Hepatic stellate cell (primary cell): ENCODE data around the gene AUTS2.

Source experiments
- DNase-seq: peaks from one replicate; pipeline ENCODE4 v3.0.0; 2011; ENCODE audit warnings: low spot score

AUTS2 gene

DNA sequence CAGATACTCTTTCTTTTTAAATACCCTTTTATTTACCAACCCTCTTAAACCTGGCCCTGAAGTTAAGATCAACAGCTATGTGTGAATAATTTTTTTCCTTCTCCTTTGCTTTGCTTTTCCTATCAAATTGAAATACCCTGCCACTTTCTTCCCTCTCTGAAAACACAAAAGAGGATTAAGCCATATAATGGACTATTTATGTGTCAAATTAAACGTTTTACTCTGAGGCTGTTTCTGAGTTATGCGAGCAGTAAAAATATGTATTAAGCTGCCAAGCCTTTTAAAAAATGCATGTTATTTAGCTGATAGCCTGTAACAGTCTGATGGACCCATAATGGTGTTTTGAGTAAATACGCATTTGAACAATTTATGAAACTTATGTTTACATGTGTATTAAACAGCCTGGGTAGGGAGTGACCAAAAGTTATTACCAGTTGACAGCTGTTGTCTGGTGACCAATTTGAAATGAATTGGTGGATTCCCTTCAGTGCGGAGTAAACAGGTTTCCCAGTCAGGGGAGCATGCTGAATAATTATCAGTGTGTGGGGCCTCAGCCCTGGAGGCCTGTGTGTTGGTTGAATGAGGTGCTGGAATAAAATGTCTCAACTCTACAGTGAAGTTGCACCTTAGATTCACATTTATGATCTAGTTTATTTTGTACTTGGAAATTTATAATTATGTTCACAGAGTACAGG lies 89.6 kb downstream of the AUTS2 start:
- DNase-seq: no peak

DNA sequence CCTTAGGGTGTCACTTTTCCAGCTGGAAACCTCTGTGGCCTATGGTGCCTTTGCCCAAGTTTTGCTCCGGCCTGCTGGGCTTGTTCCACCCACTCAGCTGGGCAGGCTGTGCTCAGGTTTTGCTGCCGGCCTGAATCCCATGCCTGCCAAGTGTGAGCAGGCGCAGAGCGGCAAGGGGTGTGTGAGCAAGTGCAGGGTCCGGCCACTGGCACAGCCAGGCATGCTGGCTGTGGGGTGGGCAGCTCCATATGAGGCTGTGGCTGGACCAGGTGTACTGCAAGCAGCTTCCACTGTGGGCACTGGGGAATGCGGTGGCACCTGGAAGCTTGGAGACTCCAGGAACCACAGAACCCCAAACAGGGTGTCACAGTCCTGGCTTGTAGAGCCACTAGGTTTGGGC lies 92.1 kb downstream of the AUTS2 start:
- no peak for DNase-seq

DNA sequence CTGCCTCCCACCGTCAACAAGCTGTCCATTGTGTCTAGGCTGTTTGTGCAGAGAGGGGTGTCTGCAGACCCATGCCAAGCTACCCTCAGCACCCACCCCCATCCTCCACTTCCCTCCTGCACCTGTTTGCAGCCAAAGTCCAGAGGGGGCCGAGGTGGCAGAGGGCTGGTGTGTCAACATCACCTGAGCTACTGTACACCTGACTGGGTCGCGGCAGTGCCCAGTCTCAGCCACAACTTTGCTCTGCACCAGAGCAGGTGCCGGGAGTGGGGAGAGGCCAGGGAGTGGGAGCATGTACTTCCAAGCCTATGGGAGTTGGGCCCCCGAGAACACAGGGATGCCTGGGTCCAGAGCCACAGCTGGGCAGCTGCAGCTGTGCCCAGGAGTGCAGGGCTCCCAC lies 93.1 kb downstream of the AUTS2 start:
- no peak for DNase-seq

DNA sequence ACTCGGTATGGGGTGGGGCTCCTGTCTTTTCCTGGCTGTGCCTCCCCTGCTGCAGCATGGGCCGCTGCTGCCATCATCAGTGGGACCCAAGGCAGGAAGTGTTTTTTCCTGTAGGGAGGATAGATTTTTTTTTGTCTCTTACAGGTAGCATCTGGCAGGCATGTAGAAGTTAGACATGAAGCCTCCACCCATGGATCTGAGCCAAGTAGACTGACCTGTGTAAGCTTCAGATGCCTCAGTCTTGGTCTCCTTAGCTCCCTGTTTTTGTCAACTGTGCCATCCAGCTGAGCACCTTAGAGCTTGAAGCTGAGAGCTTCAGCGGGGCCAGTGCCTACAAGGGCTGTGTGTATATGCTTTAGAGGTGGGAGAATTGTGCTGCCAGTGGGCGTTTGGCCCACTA lies 93.5 kb downstream of the AUTS2 start:
- no peak for DNase-seq

DNA sequence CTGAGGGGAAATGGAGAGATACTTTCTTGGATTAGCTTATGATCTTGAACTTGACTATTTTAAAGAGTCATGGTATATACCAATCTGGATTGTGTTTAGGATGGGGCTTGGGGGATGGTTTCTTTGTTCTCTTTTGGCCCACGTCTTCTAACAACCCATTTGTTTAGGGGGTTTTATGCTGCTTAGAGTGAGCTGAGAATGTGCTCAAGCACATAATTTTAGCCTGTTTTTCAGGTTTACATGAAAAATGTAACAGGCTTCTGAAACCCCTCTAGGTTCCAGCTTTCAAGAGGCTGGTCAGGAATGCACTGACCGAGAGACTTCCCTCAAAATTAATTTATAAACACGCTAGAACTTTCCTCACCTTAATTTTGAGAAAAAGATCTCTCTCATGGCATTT lies 94.3 kb downstream of the AUTS2 start:
- no peak for DNase-seq

DNA sequence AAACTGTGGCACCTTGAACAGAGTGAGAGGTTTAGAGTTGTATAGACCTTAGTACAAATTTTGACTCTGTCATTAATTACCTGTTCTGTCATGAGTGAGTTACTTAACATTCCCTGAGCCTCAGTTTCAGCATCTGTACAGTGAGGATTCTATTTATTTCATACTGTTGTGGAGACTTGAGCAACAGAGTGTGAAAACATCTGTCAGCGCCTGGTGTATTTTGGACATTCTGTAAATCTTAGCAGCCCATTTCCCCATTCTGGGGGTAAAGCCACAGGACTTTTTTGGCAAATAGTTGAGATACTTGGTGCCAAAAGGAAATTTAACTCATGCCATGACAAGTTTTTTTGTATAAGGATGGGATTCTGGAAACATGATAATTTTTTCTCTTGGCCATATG lies 94.8 kb downstream of the AUTS2 start:
- no peak for DNase-seq

DNA sequence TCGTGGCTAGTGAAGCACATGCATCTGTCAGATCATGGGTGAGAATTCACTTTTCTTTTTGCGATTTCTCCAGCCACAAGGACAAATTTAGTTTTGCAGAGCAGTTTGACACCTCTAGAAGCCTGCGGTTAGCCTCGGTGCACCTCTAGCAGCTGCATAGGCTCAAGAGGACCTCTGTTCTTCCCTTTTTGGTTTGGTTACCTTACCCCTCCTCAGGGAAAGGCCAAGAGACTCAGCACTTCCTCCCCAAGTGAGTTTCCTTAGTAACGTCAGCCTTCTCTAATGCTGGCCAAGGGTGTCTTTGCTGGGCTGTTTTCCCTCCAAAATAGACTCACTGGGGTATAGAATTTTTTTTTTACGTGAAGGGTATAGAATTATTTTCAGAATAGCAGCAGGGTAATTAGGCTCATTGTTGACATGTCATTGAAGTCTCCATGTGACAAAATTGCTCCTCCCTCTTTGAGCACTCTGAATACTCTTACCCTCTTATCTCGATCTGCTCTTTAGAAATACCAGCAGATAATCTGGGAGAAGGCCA lies 97.8 kb downstream of the AUTS2 start:
- no peak for DNase-seq

DNA sequence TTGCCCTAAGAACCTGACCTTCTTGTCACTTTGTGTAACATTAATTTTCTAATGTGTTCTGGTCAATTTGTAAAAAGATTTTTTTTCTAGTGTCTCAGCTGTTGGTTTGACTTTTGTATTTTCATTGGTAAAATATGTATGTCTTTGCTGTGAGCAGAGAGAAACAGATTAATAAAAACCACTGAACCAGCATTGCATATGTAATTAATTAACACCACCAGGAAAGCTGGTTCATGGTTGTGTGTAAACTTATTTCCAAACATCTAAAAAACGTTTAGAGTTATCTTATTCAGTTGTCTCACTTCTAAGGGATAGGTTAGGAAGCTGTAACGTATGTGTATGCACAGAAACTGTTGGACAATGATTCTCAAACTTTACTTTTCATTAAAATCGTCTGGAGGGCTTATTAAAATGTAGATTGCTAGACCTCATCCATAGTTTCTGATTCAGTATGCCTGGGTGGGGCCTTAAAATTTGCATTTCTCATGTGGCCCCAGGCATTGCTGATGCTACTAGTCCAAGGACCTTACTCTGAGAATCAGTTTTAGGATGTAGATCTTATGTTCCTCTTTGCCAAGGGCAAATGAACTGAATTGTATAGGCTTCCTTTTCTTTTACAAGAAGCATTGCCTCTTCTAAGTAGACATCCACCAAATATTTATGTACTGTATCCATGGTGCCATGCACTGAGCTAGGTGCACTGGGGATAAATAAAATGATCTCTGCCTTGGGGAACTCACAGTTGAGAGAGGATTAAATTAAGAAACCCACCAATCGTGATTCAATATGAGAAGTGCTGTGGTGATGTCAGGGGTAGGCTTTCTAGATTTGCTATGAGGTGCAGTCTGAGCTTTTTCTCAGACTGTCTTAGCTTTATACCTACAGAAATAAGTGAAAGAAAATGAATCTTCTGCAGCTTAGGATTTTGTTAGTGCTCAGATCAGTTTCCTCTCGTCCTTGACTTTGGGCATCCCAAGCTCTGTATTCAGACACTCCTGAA lies 98.7 kb downstream of the AUTS2 start:
- no peak for DNase-seq

DNA sequence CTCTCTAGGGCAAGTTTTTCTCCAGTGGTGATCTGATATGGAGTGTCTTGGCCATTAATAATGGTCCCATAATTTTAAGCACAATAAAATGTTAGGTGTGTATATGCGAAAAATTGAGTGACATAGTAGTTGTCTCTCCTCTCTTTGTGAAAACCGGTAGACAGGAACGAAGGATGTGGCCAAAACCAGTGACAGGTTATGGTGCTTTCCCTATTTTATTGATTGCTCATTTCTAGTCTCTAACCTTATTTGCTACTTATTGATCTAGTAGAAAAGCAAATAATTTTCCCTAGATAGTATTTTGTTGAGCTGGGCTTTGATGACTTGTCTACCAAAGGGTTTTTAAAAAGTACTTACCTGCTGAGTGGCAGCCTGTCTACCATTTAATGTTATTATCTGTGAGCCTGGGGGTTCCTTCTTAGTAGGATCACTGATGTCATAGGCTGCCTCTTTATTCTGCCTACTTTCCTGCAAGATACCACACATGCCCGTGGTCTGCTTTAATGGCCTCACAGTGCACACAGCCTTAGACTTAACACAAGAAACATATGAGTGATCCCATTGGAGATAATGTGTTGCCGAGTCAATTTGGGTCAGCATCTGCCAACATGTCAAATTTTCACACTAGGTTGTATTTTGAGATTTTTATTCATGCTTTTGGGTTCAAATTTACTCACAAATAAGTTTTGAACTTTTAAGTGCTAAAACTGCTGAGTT lies 100.0 kb downstream of the AUTS2 start:
- DNase-seq: no peak

DNA sequence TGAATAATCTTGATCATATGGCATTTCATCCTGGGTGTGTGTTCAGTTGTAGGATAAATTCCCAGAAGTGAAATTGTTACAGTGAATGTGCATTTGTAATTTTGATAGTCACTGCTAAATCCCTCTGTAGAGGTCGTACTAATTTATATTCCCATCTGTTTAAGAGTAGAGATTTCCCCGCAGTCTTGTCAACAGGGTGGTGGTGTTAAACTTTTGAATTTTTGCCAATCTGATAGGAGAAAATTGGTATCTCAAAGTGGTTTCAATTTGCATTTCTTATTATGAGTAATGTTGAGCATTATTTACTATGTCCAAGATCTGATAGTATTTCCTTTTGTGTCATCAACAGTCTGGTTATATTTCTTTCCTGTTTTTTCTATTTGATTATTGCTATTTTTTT lies 101.7 kb downstream of the AUTS2 start:
- no peak for DNase-seq

DNA sequence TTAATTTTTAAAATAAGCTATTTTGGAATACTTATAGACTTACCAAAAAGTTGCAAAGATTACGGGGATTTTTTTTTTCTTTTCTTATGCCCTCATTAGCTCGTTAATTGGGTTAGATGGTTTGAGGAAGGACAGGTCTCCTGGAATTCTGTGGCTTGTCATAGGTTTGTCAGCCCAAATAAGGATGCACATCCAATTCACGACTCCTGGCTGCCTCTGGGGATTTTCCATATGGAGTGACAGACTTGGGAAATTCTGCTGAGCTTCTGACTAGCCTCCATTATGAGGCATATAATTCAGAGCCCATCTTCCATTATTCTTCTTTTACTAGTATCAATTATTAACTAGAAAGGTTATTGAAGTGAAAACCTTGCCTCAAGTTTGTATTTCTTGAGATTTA lies 102.1 kb downstream of the AUTS2 start:
- no peak for DNase-seq

DNA sequence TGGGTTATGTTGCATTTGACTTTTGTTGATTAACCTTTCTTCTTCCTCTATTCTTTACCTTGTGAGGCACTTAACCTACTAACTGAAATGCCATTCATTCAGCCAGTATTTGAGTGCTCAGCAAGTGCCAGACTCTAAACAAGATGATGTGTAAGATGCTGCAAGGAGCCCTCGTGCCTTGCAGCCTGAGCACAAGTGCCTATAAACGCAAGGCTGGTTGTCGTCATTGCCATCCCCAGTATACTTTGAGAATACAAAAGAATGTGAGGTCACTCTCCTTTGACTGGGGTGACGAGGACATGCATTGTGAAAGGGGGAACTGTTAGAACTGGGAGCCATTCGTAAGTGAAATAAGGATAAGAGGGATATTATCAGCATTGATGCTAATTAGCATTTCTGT lies 103.0 kb downstream of the AUTS2 start:
- DNase-seq: no peak

DNA sequence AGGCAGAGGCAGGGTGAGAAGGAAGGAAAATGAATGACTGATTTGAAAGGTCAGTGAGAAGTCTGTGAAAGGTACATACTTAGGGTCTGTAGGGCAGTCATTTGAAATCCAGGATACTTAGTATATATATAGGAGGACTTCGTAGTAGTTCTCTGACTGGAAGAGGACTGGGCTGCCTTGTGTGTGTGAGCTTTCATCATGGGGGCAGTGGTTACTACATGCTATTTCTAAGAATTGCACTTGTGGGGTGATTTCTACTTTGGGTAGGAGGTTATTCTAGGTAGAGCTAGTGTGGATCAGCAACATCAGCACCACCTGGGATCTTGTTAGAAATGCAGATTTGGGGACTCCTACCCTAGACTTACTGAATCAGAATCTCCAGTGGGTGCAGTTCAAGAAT lies 104.1 kb downstream of the AUTS2 start:
- DNase-seq: no peak

DNA sequence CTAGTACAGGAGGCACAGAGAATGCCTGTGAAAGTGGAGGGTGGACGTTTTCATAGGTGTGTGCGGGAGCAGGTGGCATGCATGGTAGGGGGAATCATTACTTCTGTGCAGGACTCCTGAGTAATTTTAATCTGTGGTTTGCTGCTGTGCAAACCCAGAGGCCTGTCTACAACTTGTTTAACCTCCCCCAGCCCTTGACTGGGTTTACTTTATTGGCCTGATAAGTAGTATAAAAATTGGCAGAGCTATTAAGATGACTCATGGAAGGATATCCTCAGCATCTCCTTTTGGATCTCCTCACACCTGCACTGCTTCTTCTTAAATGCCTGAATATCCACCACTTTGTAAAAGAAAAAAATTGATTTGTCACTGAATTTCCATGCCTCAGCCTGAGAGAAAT lies 104.8 kb downstream of the AUTS2 start:
- no peak for DNase-seq

DNA sequence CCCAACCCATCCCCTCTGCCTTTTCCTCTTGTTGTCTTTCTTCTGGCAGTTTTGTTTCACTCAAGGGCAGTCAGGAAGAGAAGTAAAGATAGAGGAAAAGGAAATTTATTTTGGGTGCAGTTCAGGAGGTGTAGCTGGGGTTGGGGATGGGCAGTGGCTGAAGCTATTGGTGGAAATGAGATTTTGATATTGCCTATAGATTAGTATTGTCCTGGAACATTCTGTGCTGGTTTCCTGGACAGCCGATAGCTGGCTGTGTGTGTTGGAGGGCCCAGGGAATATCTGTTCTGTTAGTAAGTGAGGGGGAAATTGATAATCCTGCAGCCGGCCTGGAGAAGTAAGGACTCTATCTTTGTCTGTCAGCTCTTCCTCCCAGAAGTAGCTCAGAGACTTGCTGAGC lies 107.8 kb downstream of the AUTS2 start:
- no peak for DNase-seq

DNA sequence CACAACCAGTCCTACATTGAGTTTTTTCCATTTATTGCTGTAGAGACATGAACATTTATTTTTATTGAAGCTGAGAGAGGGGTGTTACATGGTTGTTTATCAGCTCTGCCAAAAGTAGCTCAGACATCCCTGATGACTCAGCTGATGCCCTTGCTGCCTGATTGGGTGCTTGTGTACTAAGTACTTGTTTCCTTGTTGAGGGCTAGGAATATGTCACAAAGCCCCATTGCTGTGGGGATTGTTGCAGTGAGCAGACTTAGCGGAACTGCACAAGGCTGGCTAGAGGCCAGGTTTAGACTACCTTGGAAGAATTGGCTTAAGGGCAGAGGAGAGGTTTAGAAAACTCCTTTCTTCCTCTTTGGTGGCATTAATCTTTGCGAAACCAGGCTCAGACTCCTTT lies 110.6 kb downstream of the AUTS2 start:
- DNase-seq: no peak

DNA sequence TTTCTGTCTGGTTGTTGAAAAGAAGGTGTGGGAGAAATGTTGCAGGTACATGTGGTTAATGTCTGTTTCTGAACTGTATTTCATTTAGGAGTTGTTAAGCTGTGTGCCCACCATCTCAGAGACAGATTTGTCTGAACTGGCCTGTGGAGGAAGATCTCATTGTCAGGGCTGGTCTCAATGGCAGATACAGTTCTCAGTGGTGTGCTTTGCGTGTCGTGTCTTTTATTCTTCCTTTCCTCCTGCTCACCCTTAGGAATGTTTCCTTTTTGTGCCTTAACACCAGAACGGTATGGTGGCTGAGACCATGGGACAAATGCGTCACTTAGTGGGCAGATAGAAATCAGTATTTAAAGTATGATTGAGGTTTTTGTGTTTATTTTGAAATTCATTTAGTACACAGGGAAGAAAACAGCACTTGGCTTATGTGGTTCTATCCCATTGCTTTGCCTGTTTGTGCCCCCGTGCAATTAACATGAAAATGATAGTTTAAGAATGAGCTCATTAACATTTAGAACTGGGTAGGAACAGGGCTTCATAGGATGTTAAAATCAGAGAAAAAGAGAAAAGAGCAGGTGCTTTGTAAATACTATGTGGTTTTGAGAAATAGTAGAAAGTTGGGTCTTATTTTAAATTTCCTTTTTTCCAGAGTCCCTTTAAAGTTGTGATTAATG lies 112.6 kb downstream of the AUTS2 start:
- DNase-seq: no peak

DNA sequence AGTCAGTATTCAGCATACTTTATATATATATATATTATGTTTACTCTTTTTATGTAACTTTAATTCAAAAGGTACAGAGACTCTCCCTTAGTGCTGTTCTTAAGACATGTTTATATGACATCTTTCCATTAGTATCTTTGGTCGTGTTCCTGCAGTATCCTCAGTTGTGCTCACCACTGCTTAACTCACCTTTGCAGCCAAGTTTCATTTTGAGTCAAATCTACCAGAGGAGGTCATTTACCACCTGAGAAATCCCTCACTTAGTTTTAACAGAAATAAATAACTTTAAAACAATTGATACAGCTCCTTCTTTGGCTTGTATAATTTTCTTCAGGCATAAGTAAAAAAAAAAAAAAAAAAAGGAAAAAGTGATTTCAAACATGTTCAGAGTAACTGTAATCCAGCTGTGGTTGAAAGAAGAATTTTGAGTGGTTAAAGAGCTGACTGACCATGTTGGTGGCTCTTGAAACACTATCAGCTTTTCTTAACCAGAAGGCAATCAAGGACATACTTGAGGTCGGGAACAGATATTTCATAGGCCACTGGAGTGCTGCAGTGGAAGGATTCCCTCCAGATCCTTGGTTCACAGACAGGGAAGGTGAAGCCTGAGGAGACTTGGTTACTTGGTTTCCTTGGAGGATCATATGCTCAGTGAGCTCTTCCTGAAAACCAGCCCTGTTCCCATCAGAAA lies 116.8 kb downstream of the AUTS2 start:
- no peak for DNase-seq

DNA sequence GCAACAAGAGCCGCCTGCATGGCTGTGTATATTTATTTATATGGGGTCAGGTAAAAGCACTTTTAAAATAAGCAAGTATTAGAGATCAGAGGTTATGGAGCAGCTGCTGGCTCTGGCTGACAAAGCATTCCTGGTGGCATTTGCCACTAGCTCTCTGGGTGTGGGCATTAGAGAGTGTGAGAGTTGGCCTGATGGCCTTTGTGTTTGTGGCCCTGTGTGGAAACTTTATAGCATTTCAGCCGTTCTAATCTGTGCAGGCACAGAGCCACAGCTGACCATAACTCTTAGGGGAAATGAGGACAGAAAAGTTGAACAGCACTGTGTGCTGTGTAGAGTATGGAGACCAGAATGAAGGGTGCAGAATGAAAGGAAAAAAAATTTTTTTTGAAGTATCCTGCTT lies 118.9 kb downstream of the AUTS2 start:
- DNase-seq: no peak

DNA sequence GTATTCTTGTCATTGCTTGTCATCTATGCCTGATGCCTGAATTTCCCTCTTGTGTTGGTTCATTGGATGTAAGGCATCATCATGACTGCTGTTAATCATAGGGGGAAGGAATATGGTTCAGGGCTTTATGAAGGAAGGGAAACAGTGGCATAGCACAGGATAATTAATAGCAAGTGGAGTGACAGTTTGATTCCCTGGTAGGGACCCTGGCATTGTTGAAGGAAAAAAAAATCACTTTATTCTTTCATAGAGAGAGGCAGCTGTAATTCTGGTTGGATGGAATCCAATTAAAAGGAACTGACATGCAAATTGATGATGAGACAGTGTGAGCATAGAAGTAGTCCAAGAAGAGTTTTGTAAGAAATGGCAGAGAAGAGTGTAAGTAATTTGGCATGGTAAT lies 121.4 kb downstream of the AUTS2 start:
- no peak for DNase-seq

DNA sequence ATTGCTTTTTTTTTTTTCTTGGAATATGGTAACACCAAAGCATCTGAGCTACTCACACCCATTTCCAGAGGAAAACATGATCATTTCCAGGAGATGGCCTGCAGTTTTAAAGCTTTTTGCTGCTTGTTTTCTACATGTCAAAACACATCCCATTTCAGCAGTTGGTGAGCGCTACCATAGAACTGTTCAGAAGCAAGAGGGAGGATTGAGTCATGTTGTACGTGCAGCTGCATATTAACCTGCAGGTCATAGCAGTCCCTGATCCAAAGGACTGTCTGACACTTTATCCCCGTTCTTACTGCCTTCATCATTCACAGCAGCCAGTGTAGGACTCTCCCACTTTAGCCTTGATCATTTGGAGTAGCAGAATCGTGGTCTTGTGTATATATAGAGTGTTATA lies 124.6 kb downstream of the AUTS2 start:
- no peak for DNase-seq
